Measurements from ENCODE around the gene FRAT1. TPM values are rescaled to one million over a fixed set of nuclear protein-coding genes. Genes with fewer than 3 reads are reported as not detected.
A peak's percentile ranks its signal among the peaks of the same experiment; 100 is the strongest.

Gene FRAT1
- total and polyA plus RNA-seq, 2 of the 13 experiments (the other 11 are each of a cell fraction or from before 2014, with no cell fraction given): 1.7 to 2.3 TPM

DNA sequence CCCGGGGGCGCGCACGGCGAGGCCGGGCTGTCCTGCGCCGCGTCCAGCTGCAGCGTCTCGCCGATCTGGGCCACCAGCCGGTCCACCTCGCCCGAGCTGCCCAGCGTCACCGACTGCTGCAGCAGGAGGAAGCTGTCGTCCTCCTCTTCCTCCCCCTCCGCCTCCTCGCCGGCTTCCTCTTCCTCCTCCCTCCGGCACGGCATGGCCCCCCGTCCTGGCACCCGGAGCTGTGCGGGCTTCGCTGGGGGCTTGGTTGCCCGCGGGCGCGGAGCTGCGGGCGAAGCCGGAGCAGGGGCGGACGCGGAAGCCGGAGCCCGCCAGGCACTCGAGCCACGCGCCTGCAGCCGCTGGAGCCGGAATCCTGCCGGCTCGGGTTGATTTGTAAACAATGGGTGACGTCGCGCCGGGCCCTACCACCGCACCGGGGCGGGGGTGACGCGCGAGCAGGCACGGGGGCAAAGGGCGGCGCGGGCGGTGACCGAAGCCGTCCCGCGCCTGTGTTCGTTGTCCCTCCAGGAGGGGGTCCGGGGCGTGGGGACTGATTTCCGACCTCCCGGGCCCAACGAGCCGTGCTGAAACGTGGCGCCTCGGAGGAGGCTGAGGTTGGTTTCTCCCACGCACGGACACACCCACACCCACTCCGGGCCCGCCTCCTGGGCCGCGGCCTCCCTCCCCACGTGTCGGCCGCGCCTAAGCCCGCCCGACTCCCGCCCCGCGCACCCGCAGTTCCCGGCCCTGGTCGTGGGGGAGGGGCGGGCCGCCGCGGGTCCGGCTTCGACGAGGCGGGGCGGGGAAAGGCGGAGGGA, 15.5 kb downstream of the FRAT1 start, which contains the start of gene FRAT2 (continued):
- TF ChIP-seq, protein P1, sequence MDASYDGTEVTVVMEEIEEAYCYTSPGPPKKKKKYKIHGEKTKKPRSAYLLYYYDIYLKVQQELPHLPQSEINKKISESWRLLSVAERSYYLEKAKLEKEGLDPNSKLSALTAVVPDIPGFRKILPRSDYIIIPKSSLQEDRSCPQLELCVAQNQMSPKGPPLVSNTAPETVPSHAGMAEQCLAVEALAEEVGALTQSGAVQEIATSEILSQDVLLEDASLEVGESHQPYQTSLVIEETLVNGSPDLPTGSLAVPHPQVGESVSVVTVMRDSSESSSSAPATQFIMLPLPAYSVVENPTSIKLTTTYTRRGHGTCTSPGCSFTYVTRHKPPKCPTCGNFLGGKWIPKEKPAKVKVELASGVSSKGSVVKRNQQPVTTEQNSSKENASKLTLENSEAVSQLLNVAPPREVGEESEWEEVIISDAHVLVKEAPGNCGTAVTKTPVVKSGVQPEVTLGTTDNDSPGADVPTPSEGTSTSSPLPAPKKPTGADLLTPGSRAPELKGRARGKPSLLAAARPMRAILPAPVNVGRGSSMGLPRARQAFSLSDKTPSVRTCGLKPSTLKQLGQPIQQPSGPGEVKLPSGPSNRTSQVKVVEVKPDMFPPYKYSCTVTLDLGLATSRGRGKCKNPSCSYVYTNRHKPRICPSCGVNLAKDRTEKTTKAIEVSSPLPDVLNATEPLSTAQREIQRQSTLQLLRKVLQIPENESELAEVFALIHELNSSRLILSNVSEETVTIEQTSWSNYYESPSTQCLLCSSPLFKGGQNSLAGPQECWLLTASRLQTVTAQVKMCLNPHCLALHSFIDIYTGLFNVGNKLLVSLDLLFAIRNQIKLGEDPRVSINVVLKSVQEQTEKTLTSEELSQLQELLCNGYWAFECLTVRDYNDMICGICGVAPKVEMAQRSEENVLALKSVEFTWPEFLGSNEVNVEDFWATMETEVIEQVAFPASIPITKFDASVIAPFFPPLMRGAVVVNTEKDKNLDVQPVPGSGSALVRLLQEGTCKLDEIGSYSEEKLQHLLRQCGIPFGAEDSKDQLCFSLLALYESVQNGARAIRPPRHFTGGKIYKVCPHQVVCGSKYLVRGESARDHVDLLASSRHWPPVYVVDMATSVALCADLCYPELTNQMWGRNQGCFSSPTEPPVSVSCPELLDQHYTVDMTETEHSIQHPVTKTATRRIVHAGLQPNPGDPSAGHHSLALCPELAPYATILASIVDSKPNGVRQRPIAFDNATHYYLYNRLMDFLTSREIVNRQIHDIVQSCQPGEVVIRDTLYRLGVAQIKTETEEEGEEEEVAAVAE (CRISPR knock-in tag; IDR thresholded peaks at IDR 0.05; ENCODE audit: borderline replicate concordance): no peak
- peak; percentile 47 for TF ChIP-seq TAF15 (IDR thresholded peaks at IDR 0.05; ENCODE audit: low read depth, low read length, poor library complexity, severe bottlenecking)
- TF ChIP-seq ESRRA (CRISPR knock-in tag; IDR thresholded peaks at IDR 0.05; ENCODE audit: low read depth): peak; percentile 81; the same call in 1 of the 2 replicates
- TF ChIP-seq, protein P2, sequence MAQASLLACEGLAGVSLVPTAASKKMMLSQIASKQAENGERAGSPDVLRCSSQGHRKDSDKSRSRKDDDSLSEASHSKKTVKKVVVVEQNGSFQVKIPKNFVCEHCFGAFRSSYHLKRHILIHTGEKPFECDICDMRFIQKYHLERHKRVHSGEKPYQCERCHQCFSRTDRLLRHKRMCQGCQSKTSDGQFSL (CRISPR knock-in tag; IDR thresholded peaks at IDR 0.05): no peak
- TF ChIP-seq SIN3A (IDR thresholded peaks at IDR 0.05; ENCODE audit: borderline replicate concordance, low read depth, low read length): peak; percentile 83
- peak; percentile 83; the same call in 1 of the 2 replicates for TF ChIP-seq ZNF556 (CRISPR knock-in tag; IDR thresholded peaks at IDR 0.05; ENCODE audit: borderline replicate concordance)
- TF ChIP-seq ZNF605 (CRISPR knock-in tag; IDR thresholded peaks at IDR 0.05): peak; percentile 64
- no peak; the same call in 1 of the 2 replicates for TF ChIP-seq BRD4 (CRISPR knock-in tag; IDR thresholded peaks at IDR 0.05)

All from HepG2 (cell line).